Measurements from ENCODE around the gene KIAA1958. TPM values are rescaled to one million over a fixed set of nuclear protein-coding genes. Genes with fewer than 3 reads are reported as not detected.

Gene KIAA1958
- total and polyA plus RNA-seq, 8 donors, result 10.5 to 15.6 (median 14.2) TPM

GRCh38 chr9:112487008-112487798 lies 576 bp downstream of the KIAA1958 start:
- peak overlapping the region; percentile 70 to 94 for H3K4me3 ChIP-seq
- H3K27me3 ChIP-seq, result no peaks in the 10 kb centered on the region
- H3K27ac ChIP-seq, result peak overlapping the region; percentile 57 to 73
- peak; percentile 60 to 92 (median 68) for DNase-seq
- H3K36me3 ChIP-seq, result no peaks in the 10 kb centered on the region
- H3K4me1 ChIP-seq, result peaks cover 0 to 23% of the 10 kb centered on the region in 2 donors
- no peak for TF ChIP-seq CTCF (IDR thresholded peaks at IDR 0.05)
- ATAC-seq, result peak; percentile 56
- no peaks in the 10 kb centered on the region for H3K9me3 ChIP-seq
- intact Hi-C loops (cut with DNase I), result no loop called here

- no peak for ATAC-seq
- peak overlapping the region; percentile 70 to 94 for H3K4me3 ChIP-seq
- no peaks in the 10 kb centered on the region for H3K9me3 ChIP-seq
- peaks cover 0 to 25% of the 10 kb centered on the region in 2 donors for H3K4me1 ChIP-seq
- no peak overlapping the region for H3K27ac ChIP-seq
- DNase-seq, result no peak
- intact Hi-C loops (cut with DNase I), result no loop called here
- H3K36me3 ChIP-seq, result no peaks in the 10 kb centered on the region
- no peak for TF ChIP-seq CTCF (IDR thresholded peaks at IDR 0.05)
- H3K27me3 ChIP-seq, result no peaks in the 10 kb centered on the region
Measured at GRCh38 chr9:112487799-112488340, 1.2 kb downstream of the KIAA1958 start.

- no peak for TF ChIP-seq CTCF (IDR thresholded peaks at IDR 0.05)
- intact Hi-C loops (cut with DNase I), result no loop called here
- Histone ChIP-seq H3K36me3 (no peaks in the 10 kb centered on the region), H3K27ac (no peak overlapping the region), H3K4me3 (peak overlapping the region in 1 of 2 donors; percentile 94), H3K4me1 (peaks cover 0 to 25% of the 10 kb centered on the region in 2 donors), H3K9me3 (peaks cover 5 to 11% of the 10 kb centered on the region in 2 donors), H3K27me3 (no peaks in the 10 kb centered on the region)
- ATAC-seq (no peak), DNase-seq (no peak)
Measured at GRCh38 chr9:112489039-112489546, 2.5 kb downstream of the KIAA1958 start.

GRCh38 chr9:112489876-112490666 lies 3.4 kb downstream of the KIAA1958 start:
- no peak for TF ChIP-seq CTCF (IDR thresholded peaks at IDR 0.05)
- H3K4me1 ChIP-seq, result peaks cover 0 to 25% of the 10 kb centered on the region in 2 donors
- intact Hi-C loops (cut with DNase I), result no loop called here
- H3K4me3 ChIP-seq, result no peak overlapping the region
- H3K27me3 ChIP-seq, result no peaks in the 10 kb centered on the region
- peaks cover 9 to 21% of the 10 kb centered on the region in 2 donors for H3K9me3 ChIP-seq
- H3K36me3 ChIP-seq, result peaks cover 0 to 5% of the 10 kb centered on the region in 2 donors
- H3K27ac ChIP-seq, result no peak overlapping the region
- no peak for ATAC-seq
- DNase-seq, result no peak
